Left lung (tissue), 10 donors: ENCODE results near the gene GPR156. TPM values are rescaled to one million over a fixed set of nuclear protein-coding genes. Genes with fewer than 3 reads are reported as not detected.
"Not testable (repeated sequence)": the region's sequence is repeated elsewhere in the genome, so short reads cannot be mapped to it uniquely, and the experiment has no call there.

Experiments used
- ATAC-seq: fragments of 200-7000 bp; cut with Tn5 transposase; one replicate; pipeline ENCODE4 v1.9.1; 2020; ENCODE audit warnings: moderate library complexity
- DNase-seq, 4 donors: peaks; one replicate each; pipeline ENCODE4 v3.0.0-alpha.2; 2013 to 2020
- H3K27ac ChIP-seq, 2 donors: fragments of 200-600 bp; sonication (generic) in 1 of 2; one replicate each; pipeline versions ENCODE4 v1.5.0 to v1.8.0; 2020 to 2021
- H3K27me3 ChIP-seq, 2 donors: fragments of 200-600 bp; sonication (generic) in 1 of 2; one replicate each; pipeline versions ENCODE4 v1.5.0 to v1.8.0; 2020 to 2021
- H3K36me3 ChIP-seq, 2 donors: fragments of 200-600 bp; sonication (generic) in 1 of 2; one replicate each; pipeline versions ENCODE4 v1.5.0 to v1.8.0; 2020 to 2021
- H3K4me1 ChIP-seq, 2 donors: fragments of 200-600 bp; one replicate each; pipeline ENCODE4 v1.8.0; 2021
- H3K4me3 ChIP-seq, 2 donors: fragments of 200-600 bp; sonication (generic) in 1 of 2; one replicate each; pipeline versions ENCODE4 v1.5.0 to v1.8.0; 2020 to 2021; ENCODE audit warnings: mild to moderate bottlenecking in 1 of 2
- H3K9me3 ChIP-seq, 2 donors: fragments of 200-600 bp; sonication (generic) in 1 of 2; one replicate each; pipeline versions ENCODE4 v1.5.0 to v1.8.0; 2020 to 2021
- CTCF ChIP-seq, 2 donors: fragments of 200-600 bp; sonication (generic) in 1 of 2; IDR thresholded peaks; one replicate each; pipeline versions ENCODE4 v1.5.0 to v1.8.0; 2021; ENCODE audit warnings: antibody characterized with exemption in 2 of 2
- intact Hi-C, 2 donors: fragments of 100-400 bp; cut with DNase I; formaldehyde crosslinking; loops; one replicate each; pipeline versions ENCODE4 v1.11.2 to v1.14.2; 2022
- polyA plus RNA-seq, 6 donors: library from polyadenylated mRNA; unstranded; fragments of 120-200 nt; gene quantifications; one replicate each; pipeline ENCODE4 v1.2.1, GENCODE V29; 2013; ENCODE audit not compliant: insufficient read length in 6 of 6
- total RNA-seq, 2 donors: library from RNA; stranded (reverse); fragmentation: NEBNext Ultra II Directional; extraction: Animal tissue kit (Norgen Biotek cat#: 25700); gene quantifications; one replicate each; pipeline ENCODE4 v1.2.1, GENCODE V29; 2021
- donor health status: DM: no; HTN: yes; CAD: no.
- donor health status: DM: no; HTN: no; CAD: no.

GPR156 gene
- total and polyA plus RNA-seq, 8 donors: 0.34 to 3.2 (median 2.0) TPM

- no peaks in the 10 kb centered on the region for H3K27me3 ChIP-seq
- H3K4me1 ChIP-seq: no peaks in the 10 kb centered on the region
- ATAC-seq: no peak
- no peak for TF ChIP-seq CTCF (IDR thresholded peaks at IDR 0.05)
- H3K27ac ChIP-seq: no peak overlapping the region
- no peak overlapping the region for H3K4me3 ChIP-seq
- no peaks in the 10 kb centered on the region for H3K36me3 ChIP-seq
- H3K9me3 ChIP-seq: peaks cover 0 to 7% of the 10 kb centered on the region in 2 donors
- DNase-seq: no peak
- intact Hi-C loops: no loop called here
These were observed 57.2 kb downstream of the GPR156 start for GRCh38 chr3:120227710-120228347.

GRCh38 chr3:120224237-120224636 lies 60.8 kb downstream of the GPR156 start:
- no peak for DNase-seq
- intact Hi-C loops: no loop called here

GRCh38 chr3:120218981-120219380 lies 66.0 kb downstream of the GPR156 start:
- TF ChIP-seq CTCF (IDR thresholded peaks at IDR 0.05): no peak
- Histone ChIP-seq H3K36me3 (no peaks in the 10 kb centered on the region), H3K27ac (no peak overlapping the region), H3K27me3 (no peaks in the 10 kb centered on the region), H3K9me3 (no peaks in the 10 kb centered on the region), H3K4me1 (no peaks in the 10 kb centered on the region), H3K4me3 (no peak overlapping the region)
- DNase-seq: no peak
- intact Hi-C loops: no loop called here
- no peak for ATAC-seq

More at GRCh38 chr3:120224237-120224636, 60.8 kb downstream of the GPR156 start:
- Histone ChIP-seq H3K9me3 (no peaks in the 10 kb centered on the region), H3K4me3 (no peak overlapping the region), H3K4me1 (no peaks in the 10 kb centered on the region), H3K36me3 (no peaks in the 10 kb centered on the region), H3K27ac (no peak overlapping the region), H3K27me3 (no peaks in the 10 kb centered on the region)
- no peak for ATAC-seq
- no peak for TF ChIP-seq CTCF (IDR thresholded peaks at IDR 0.05)

- H3K27ac ChIP-seq, H3K9me3 ChIP-seq, H3K27me3 ChIP-seq, H3K36me3 ChIP-seq, H3K4me3 ChIP-seq, H3K4me1 ChIP-seq, ATAC-seq, intact Hi-C loops, DNase-seq: not testable (repeated sequence)
These were observed 68.4 kb downstream of the GPR156 start for GRCh38 chr3:120216633-120217032.

- no peak for ATAC-seq
- no peak for TF ChIP-seq CTCF (IDR thresholded peaks at IDR 0.05)
- Histone ChIP-seq H3K27ac (no peak overlapping the region), H3K36me3 (no peaks in the 10 kb centered on the region), H3K4me1 (no peaks in the 10 kb centered on the region), H3K9me3 (no peaks in the 10 kb centered on the region), H3K4me3 (no peak overlapping the region), H3K27me3 (no peaks in the 10 kb centered on the region)
- intact Hi-C loops: no loop called here
- no peak for DNase-seq
These were observed 70.8 kb downstream of the GPR156 start for GRCh38 chr3:120214176-120214575.

- no peaks in the 10 kb centered on the region for H3K36me3 ChIP-seq
- H3K27me3 ChIP-seq: no peaks in the 10 kb centered on the region
- ATAC-seq: no peak
- H3K27ac ChIP-seq: no peak overlapping the region
- no peaks in the 10 kb centered on the region for H3K4me1 ChIP-seq
- intact Hi-C loops: no loop called here
- H3K4me3 ChIP-seq: no peak overlapping the region
- TF ChIP-seq CTCF (IDR thresholded peaks at IDR 0.05): no peak
- no peak for DNase-seq
- H3K9me3 ChIP-seq: no peaks in the 10 kb centered on the region
These were observed 72.5 kb downstream of the GPR156 start for GRCh38 chr3:120212505-120212904.
